ENCODE data around the gene EVC2.

GRCh38 chr4:5575941-5576340, 132.4 kb downstream of the EVC2 start:
- TF ChIP-seq KAT8 (CRISPR knock-in tag; IDR thresholded peaks at IDR 0.05) (no peak), ZNF121 (CRISPR knock-in tag; IDR thresholded peaks at IDR 0.05) (no peak), ZNF768 (CRISPR knock-in tag; IDR thresholded peaks at IDR 0.05) (no peak), RXRA (CRISPR knock-in tag; IDR thresholded peaks at IDR 0.05) (no peak), ZNF747 (CRISPR knock-in tag; IDR thresholded peaks at IDR 0.05; ENCODE audit: borderline replicate concordance) (no peak), ZNF431 (CRISPR knock-in tag; IDR thresholded peaks at IDR 0.05; ENCODE audit: borderline replicate concordance, low read depth) (no peak), RNF2 (conservative IDR thresholded peaks at IDR 0.05; ENCODE audit: low read depth) (no peak), ZBTB20 (CRISPR knock-in tag; IDR thresholded peaks at IDR 0.05; ENCODE audit: borderline replicate concordance, low read depth) (no peak), POLR2AphosphoS5 (IDR thresholded peaks at IDR 0.05; ENCODE audit: low read depth, low read length) (no peak), JARID2 (CRISPR knock-in tag; IDR thresholded peaks at IDR 0.05; ENCODE audit: insufficient replicate concordance) (no peak), MYNN (CRISPR knock-in tag; IDR thresholded peaks at IDR 0.05; ENCODE audit: low read depth) (no peak)
